ENCODE measurements around the gene NPPB.

NPPB gene

DNA sequence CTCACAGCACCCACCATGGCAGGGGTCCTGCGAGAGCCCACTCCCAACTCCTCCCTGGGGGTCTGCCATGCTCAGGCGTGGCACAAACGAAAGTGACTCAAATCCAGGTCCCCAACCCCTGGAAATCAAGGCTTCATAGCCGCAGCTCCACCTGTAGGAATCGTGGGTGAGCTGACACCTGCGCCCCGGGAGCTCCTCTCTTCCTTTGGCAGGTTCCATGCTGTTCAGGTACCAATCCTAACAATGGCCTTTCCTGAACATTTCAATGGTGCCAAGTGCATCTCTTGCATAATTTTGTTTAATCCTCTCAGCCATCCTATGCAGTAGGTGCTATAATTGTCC is 28.9 kb upstream of the NPPB start:
- H3K27ac ChIP-seq (ENCODE audit: low read depth, low read length, poor library complexity, severe bottlenecking), result no peak overlapping the region
- H3K9ac ChIP-seq (ENCODE audit: low read length), result no peak overlapping the region
- H3K4me2 ChIP-seq (ENCODE audit: low read length), result no peak overlapping the region
- no peak overlapping the region for H2AFZ ChIP-seq (ENCODE audit: low read length)
- no peak for TF ChIP-seq EZH2 (IDR thresholded peaks at IDR 0.05; ENCODE audit: borderline replicate concordance, low read length)
- TF ChIP-seq, protein P1, sequence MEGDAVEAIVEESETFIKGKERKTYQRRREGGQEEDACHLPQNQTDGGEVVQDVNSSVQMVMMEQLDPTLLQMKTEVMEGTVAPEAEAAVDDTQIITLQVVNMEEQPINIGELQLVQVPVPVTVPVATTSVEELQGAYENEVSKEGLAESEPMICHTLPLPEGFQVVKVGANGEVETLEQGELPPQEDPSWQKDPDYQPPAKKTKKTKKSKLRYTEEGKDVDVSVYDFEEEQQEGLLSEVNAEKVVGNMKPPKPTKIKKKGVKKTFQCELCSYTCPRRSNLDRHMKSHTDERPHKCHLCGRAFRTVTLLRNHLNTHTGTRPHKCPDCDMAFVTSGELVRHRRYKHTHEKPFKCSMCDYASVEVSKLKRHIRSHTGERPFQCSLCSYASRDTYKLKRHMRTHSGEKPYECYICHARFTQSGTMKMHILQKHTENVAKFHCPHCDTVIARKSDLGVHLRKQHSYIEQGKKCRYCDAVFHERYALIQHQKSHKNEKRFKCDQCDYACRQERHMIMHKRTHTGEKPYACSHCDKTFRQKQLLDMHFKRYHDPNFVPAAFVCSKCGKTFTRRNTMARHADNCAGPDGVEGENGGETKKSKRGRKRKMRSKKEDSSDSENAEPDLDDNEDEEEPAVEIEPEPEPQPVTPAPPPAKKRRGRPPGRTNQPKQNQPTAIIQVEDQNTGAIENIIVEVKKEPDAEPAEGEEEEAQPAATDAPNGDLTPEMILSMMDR (IDR thresholded peaks at IDR 0.05; ENCODE audit: low read length), result no peak
- H3K36me3 ChIP-seq (ENCODE audit: insufficient read depth, low read length), result no peaks in the 10 kb centered on the region
- no peak overlapping the region for H3K4me3 ChIP-seq (ENCODE audit: low read depth, low read length, poor library complexity, severe bottlenecking)
- H3K9me2 ChIP-seq (ENCODE audit: low read depth, low read length), result no peaks in the 10 kb centered on the region
- H4K20me1 ChIP-seq (ENCODE audit: insufficient read depth, low read length), result no peaks in the 10 kb centered on the region
- H3K79me2 ChIP-seq (ENCODE audit: insufficient read depth, low read length), result no peaks in the 10 kb centered on the region
- H3K4me1 ChIP-seq (ENCODE audit: insufficient read depth, low read length, severe bottlenecking), result no peaks in the 10 kb centered on the region
- no peaks in the 10 kb centered on the region for H3K9me3 ChIP-seq (ENCODE audit: low read length)
- no peaks in the 10 kb centered on the region for H3F3A ChIP-seq (ENCODE audit: insufficient read depth, low read length)
- H3K27me3 ChIP-seq (ENCODE audit: insufficient read depth, low read length), result peaks cover 10% of the 10 kb centered on the region; the same call in 1 of the 2 replicates

DNA sequence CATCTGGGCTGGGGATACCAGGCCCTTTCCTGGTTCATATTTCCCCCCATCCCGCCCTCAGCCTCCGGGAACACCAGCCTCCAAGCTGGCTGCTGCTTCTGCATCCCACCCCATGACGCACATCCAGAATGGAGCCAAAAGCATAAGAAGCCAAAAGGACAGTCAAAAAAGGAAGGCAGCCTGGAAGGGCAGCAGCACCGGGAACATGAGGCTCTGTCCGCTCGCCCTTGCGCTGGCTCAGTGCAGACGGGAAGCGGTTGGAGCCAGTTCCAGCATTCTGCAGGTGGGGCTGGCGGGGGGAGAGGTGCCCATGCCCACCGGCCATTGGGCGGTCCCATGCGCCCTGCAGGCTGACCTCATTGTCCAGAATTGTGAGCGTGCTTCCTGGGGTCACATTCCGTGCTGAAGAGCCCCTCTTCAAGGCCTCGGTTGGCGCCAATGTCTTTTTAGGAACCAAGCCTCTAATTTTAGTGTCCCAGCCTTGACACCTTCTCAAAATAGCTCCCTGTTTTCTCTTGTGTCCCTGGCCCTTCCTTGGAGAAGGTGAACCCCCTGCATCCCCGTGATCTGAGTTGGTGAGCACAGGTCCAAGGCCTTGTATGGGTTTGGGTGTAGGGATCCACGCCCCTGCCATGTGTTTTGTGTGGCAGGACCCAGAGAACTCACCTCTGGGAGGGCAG is 28.4 kb upstream of the NPPB start:
- Histone ChIP-seq H3K4me3 (ENCODE audit: low read depth, low read length, poor library complexity, severe bottlenecking) (no peak overlapping the region), H3K9ac (ENCODE audit: low read length) (no peak overlapping the region), H4K20me1 (ENCODE audit: insufficient read depth, low read length) (no peaks in the 10 kb centered on the region), H3K79me2 (ENCODE audit: insufficient read depth, low read length) (no peaks in the 10 kb centered on the region), H3K36me3 (ENCODE audit: insufficient read depth, low read length) (no peaks in the 10 kb centered on the region), H3K4me2 (ENCODE audit: low read length) (no peak overlapping the region), H3K27ac (ENCODE audit: low read depth, low read length, poor library complexity, severe bottlenecking) (no peak overlapping the region), H3K4me1 (ENCODE audit: insufficient read depth, low read length, severe bottlenecking) (no peaks in the 10 kb centered on the region), H2AFZ (ENCODE audit: low read length) (no peak overlapping the region), H3K27me3 (ENCODE audit: insufficient read depth, low read length) (peaks cover 13% of the 10 kb centered on the region; the same call in 1 of the 2 replicates), H3F3A (ENCODE audit: insufficient read depth, low read length) (no peaks in the 10 kb centered on the region), H3K9me3 (ENCODE audit: low read length) (no peaks in the 10 kb centered on the region), H3K9me2 (ENCODE audit: low read depth, low read length) (no peaks in the 10 kb centered on the region)
- TF ChIP-seq EZH2 (IDR thresholded peaks at IDR 0.05; ENCODE audit: borderline replicate concordance, low read length), result no peak
- TF ChIP-seq, protein P1 (IDR thresholded peaks at IDR 0.05; ENCODE audit: low read length), result no peak

DNA sequence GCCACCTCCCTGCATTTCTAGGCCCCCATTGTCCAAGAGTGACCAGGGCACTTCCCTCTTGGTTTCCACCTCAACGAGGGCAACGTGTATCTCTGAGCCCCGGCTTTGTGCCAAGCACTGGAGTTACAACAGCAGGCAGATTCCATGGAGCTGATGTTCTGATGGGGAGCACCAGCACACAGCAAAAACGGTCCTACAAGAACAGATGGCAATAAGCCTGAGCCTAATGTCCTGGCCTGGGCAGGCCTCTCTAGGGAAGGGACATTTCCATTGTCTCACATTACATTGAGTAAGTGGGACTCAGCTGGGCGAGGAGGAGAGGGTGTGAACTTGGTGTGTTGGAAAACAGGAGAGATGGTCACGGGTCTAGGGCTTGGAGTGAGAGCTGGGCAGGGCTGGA is 27.2 kb upstream of the NPPB start:
- Histone ChIP-seq H3K9ac (ENCODE audit: low read length) (no peak overlapping the region), H3K27me3 (ENCODE audit: insufficient read depth, low read length) (peaks cover 19% of the 10 kb centered on the region; the same call in 1 of the 2 replicates), H3K9me2 (ENCODE audit: low read depth, low read length) (no peaks in the 10 kb centered on the region), H3K79me2 (ENCODE audit: insufficient read depth, low read length) (no peaks in the 10 kb centered on the region), H2AFZ (ENCODE audit: low read length) (no peak overlapping the region), H3K4me1 (ENCODE audit: insufficient read depth, low read length, severe bottlenecking) (no peaks in the 10 kb centered on the region), H3K9me3 (ENCODE audit: low read length) (no peaks in the 10 kb centered on the region), H3K36me3 (ENCODE audit: insufficient read depth, low read length) (no peaks in the 10 kb centered on the region), H3K27ac (ENCODE audit: low read depth, low read length, poor library complexity, severe bottlenecking) (no peak overlapping the region), H3K4me3 (ENCODE audit: low read depth, low read length, poor library complexity, severe bottlenecking) (no peak overlapping the region), H3F3A (ENCODE audit: insufficient read depth, low read length) (no peaks in the 10 kb centered on the region), H4K20me1 (ENCODE audit: insufficient read depth, low read length) (no peaks in the 10 kb centered on the region), H3K4me2 (ENCODE audit: low read length) (no peak overlapping the region)
- TF ChIP-seq, protein P1 (IDR thresholded peaks at IDR 0.05; ENCODE audit: low read length), result no peak
- no peak for TF ChIP-seq EZH2 (IDR thresholded peaks at IDR 0.05; ENCODE audit: borderline replicate concordance, low read length)

Data from OCI-LY1 (cell line).